ENCODE measurements around the gene ASTL. TPM values are rescaled to one million over a fixed set of nuclear protein-coding genes. Genes with fewer than 3 reads are reported as not detected.

The ASTL gene
- total and polyA plus RNA-seq, 4 donors: 0.27 to 0.33 (median 0.28) TPM; not detected in 1

DNA sequence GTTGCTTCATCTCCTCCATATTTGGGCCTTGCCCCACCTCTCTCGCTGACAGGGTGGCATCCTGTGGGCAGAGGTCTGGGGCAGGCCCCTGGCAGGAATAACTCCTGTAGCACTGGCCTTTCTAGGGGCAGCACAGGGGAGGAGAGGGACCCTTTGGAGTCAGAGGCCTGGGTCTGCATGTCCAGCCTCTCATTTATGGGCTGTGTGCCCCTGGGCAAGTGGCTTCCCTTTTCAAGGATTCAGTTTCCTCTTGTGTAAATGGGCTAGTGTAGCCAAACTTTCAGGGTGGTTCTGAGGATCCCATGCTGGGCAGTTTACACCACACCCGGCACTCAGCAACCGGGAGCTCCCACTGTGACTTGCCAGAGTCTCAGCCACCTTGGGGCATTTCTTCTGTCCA is 45.4 kb downstream of the ASTL start:
- Histone ChIP-seq H3K36me3 (ENCODE audit: control insufficient read depth, insufficient read depth, low read length) (no peaks in the 10 kb centered on the region), H3K4me3 (ENCODE audit: low read depth, low read length) (no peak overlapping the region), H3K9me3 (ENCODE audit: control insufficient read depth, insufficient read depth, low read length) (no peaks in the 10 kb centered on the region), H3K27me3 (ENCODE audit: control insufficient read depth, insufficient read depth, low read length) (no peaks in the 10 kb centered on the region), H3K4me1 (ENCODE audit: control insufficient read depth, insufficient read depth, low read length) (peaks cover 27% of the 10 kb centered on the region), H3K27ac (ENCODE audit: low read depth, low read length) (no peak overlapping the region)
- 97% methylated on average over 3 of the region's 3 CpGs for WGBS (ENCODE audit: insufficient coverage)
- no peak for DNase-seq (ENCODE audit: low read depth in 4 of 6, low spot score in 6 of 6)

- Histone ChIP-seq H3K27me3 (ENCODE audit: control insufficient read depth, insufficient read depth, low read length) (no peaks in the 10 kb centered on the region), H3K4me1 (ENCODE audit: control insufficient read depth, insufficient read depth, low read length) (peaks cover 27% of the 10 kb centered on the region), H3K36me3 (ENCODE audit: control insufficient read depth, insufficient read depth, low read length) (no peaks in the 10 kb centered on the region), H3K9me3 (ENCODE audit: control insufficient read depth, insufficient read depth, low read length) (no peaks in the 10 kb centered on the region), H3K4me3 (ENCODE audit: low read depth, low read length) (no peak overlapping the region), H3K27ac (ENCODE audit: low read depth, low read length) (no peak overlapping the region)
- DNase-seq (ENCODE audit: low read depth in 4 of 6, low spot score in 6 of 6): no peak
- WGBS (ENCODE audit: insufficient coverage): 93% methylated on average over 3 of the region's 4 CpGs
Observed at GRCh38 chr2:96092573-96092877, 45.8 kb downstream of the ASTL start.

DNA sequence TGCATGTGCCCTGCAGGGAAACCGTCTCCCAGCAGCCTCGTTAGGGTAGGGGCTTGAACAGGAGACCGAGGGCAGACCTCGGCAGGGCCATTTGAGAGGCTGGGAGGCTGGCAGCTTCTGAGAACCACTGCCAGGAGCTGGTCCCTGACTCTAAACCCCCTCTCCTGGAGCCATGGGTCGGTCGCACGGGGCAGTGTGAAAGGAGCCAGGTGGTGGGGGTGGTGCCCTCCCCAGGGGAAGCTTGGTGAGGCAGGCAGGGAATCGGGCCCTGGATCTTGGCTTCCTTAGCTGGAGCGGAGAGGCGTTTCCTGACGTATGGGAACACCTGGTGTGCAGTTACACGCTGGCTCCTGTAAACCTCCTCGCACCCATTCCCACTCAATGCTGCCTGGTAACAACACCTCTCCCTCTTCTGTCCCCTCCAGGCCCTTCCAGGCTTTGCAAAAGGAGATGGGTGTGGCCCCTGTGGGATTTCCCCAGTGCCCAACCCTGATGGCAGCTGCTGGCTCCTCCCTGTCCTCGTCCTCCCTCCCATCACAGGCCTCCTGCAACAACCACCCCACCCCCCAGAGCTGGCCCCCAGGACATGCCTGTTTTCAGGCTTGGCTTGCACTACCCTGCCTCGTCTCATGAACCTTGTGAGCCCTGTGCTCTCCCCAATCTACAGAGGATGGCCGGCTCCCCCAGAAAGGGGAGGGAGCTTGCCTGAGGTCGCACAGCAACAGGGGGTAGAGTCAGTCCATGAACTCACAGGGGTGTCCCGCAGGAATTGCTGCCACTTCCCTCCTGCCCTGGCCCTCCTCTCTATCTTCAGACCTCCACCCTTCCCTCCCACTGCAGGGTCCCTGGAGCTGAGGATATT is 46.4 kb downstream of the ASTL start:
- H3K36me3 ChIP-seq (ENCODE audit: control insufficient read depth, insufficient read depth, low read length): no peaks in the 10 kb centered on the region
- WGBS (ENCODE audit: insufficient coverage): 69% methylated on average over 11 of the region's 18 CpGs
- no peaks in the 10 kb centered on the region for H3K27me3 ChIP-seq (ENCODE audit: control insufficient read depth, insufficient read depth, low read length)
- no peak for DNase-seq (ENCODE audit: low read depth in 4 of 6, low spot score in 6 of 6)
- H3K9me3 ChIP-seq (ENCODE audit: control insufficient read depth, insufficient read depth, low read length): no peaks in the 10 kb centered on the region
- H3K27ac ChIP-seq (ENCODE audit: low read depth, low read length): no peak overlapping the region
- peaks cover 27% of the 10 kb centered on the region for H3K4me1 ChIP-seq (ENCODE audit: control insufficient read depth, insufficient read depth, low read length)
- H3K4me3 ChIP-seq (ENCODE audit: low read depth, low read length): no peak overlapping the region

DNA sequence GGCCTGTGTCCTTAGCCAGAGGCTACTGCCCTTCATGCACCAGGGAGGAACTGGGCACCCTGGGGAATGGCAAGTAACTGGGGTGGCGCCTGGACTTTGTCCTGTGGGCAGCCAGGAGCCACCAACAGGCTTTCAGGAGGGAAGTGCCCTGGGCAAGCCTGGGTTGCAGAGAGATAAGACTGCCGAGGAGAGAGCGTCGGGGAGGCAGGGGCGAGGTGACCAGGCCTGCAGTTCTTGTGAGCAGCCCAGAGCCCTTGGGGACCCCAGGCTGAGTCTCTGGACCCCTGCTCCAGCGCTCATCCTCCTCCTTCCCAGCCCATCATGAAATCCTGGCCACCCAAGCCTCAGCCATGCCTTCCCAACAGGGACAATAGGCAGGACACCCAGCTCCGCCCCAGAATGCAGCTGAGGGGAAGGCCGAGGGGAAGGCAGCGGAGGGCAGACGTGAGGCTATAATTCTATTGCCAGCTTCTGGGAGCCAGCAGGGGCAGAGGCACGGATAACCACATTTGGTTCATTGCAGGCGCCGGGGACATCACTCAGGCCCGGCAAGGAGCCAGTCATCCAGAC is 47.1 kb downstream of the ASTL start:
- DNase-seq (ENCODE audit: low read depth in 4 of 6, low spot score in 6 of 6): no peak
- WGBS (ENCODE audit: insufficient coverage): 75% methylated on average over 14 of the region's 14 CpGs
- no peak overlapping the region for H3K27ac ChIP-seq (ENCODE audit: low read depth, low read length)
- no peaks in the 10 kb centered on the region for H3K36me3 ChIP-seq (ENCODE audit: control insufficient read depth, insufficient read depth, low read length)
- H3K4me3 ChIP-seq (ENCODE audit: low read depth, low read length): no peak overlapping the region
- H3K27me3 ChIP-seq (ENCODE audit: control insufficient read depth, insufficient read depth, low read length): no peaks in the 10 kb centered on the region
- H3K4me1 ChIP-seq (ENCODE audit: control insufficient read depth, insufficient read depth, low read length): peaks cover 27% of the 10 kb centered on the region
- no peaks in the 10 kb centered on the region for H3K9me3 ChIP-seq (ENCODE audit: control insufficient read depth, insufficient read depth, low read length)

DNA sequence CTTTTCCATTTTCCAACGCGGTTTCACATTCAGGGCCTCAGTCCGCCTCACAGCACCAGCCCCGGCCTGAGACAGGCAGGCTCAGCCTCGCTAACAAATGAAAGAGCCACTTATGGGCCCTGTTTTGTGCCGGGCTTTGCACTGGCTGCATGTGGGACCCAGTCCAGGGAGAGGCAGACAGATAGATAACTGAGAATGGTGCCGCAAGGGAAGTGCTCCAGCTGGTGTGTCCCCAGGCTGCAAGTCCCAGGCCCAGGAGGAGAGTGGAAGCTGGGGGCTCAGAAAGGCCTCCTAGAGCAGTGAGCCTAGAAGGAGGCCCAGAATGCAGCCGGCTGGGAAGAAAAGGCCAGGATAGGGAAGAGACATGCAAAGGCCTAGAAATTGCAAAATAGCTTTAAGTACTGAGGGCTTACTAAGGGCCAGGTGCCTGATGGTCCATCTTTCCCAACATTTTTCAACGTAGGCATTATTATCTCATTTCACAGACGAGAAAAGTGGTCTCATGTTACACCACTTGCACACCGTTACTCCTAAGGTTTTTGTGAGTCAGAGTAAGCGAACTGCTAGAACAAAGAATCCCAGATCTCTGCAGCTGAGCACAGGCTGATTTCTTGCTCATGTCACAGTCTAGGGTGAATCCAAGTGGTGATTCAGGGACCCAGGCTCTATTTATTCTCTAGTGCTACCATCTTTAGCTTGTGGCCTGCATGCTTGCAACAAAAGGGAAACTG is 47.9 kb downstream of the ASTL start:
- DNase-seq (ENCODE audit: low read depth in 4 of 6, low spot score in 6 of 6): peak in 2 of 6 donors; percentile 4 to 30
- H3K4me1 ChIP-seq (ENCODE audit: control insufficient read depth, insufficient read depth, low read length): peaks cover 27% of the 10 kb centered on the region
- WGBS (ENCODE audit: insufficient coverage): 62% methylated on average over 10 of the region's 12 CpGs
- H3K27ac ChIP-seq (ENCODE audit: low read depth, low read length): no peak overlapping the region
- H3K27me3 ChIP-seq (ENCODE audit: control insufficient read depth, insufficient read depth, low read length): no peaks in the 10 kb centered on the region
- H3K9me3 ChIP-seq (ENCODE audit: control insufficient read depth, insufficient read depth, low read length): no peaks in the 10 kb centered on the region
- no peak overlapping the region for H3K4me3 ChIP-seq (ENCODE audit: low read depth, low read length)
- no peaks in the 10 kb centered on the region for H3K36me3 ChIP-seq (ENCODE audit: control insufficient read depth, insufficient read depth, low read length)

GRCh38 chr2:96089356-96090195 is 48.7 kb downstream of the ASTL start:
- Histone ChIP-seq H3K4me1 (ENCODE audit: control insufficient read depth, insufficient read depth, low read length) (peaks cover 27% of the 10 kb centered on the region), H3K27ac (ENCODE audit: low read depth, low read length) (no peak overlapping the region), H3K27me3 (ENCODE audit: control insufficient read depth, insufficient read depth, low read length) (no peaks in the 10 kb centered on the region), H3K9me3 (ENCODE audit: control insufficient read depth, insufficient read depth, low read length) (no peaks in the 10 kb centered on the region), H3K4me3 (ENCODE audit: low read depth, low read length) (no peak overlapping the region), H3K36me3 (ENCODE audit: control insufficient read depth, insufficient read depth, low read length) (no peaks in the 10 kb centered on the region)
- 61% methylated on average over 19 of the region's 22 CpGs for WGBS (ENCODE audit: insufficient coverage)
- DNase-seq (ENCODE audit: low read depth in 4 of 6, low spot score in 6 of 6): peak in 3 of 6 donors; percentile 11 to 52 (median 28)

DNA sequence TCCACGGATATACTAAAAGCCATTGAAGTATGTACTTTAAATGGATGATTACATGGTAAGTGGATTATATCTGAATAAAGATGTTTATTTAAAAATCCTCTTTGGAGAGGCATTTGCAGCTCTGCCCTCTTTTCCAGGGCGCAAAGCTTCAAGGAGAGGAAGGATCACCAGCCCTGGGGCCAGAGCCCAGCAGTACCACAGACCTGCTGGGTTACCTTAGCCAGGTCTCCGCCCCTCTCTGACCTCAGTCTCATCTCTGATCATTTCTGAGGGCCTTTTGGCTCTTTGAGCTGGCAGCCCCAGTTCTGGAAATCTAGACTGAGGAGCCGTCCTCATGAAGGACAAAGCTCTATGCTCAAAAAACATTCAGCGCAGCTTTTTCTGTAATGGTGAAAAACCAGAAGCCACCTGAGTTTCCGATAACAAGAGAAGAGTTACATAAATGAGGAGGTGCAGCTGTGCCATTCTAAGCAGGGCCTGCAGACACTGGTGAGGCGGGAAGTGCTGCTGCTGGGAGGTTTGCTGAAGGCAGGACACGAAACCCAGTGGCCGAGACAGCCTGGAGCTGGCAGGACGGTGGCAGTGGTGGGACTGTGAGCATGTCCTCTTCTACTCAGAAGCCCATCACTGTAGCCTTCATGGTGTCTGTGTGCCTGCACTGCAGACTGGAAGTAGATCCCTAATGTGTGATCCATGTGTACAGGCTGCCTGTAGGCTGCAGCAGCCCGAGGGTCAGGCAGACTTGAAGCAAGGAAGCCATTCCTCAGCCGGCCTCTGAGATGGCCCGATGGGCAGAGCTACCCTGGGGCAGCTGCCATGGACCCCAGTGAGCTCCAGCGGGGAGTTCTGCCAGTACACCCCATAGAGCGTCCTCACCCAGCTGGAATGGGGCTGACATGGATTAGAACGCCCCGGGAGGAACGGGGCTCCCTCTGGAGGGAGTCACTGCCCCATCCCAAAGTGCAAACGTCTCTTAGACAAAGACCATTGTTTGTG is 49.7 kb downstream of the ASTL start:
- no peak overlapping the region for H3K27ac ChIP-seq (ENCODE audit: low read depth, low read length)
- H3K27me3 ChIP-seq (ENCODE audit: control insufficient read depth, insufficient read depth, low read length): no peaks in the 10 kb centered on the region
- no peaks in the 10 kb centered on the region for H3K9me3 ChIP-seq (ENCODE audit: control insufficient read depth, insufficient read depth, low read length)
- no peak overlapping the region for H3K4me3 ChIP-seq (ENCODE audit: low read depth, low read length)
- no peak for DNase-seq (ENCODE audit: low read depth in 4 of 6, low spot score in 6 of 6)
- 82% methylated on average over 18 of the region's 19 CpGs for WGBS (ENCODE audit: insufficient coverage)
- H3K4me1 ChIP-seq (ENCODE audit: control insufficient read depth, insufficient read depth, low read length): peaks cover 27% of the 10 kb centered on the region
- no peaks in the 10 kb centered on the region for H3K36me3 ChIP-seq (ENCODE audit: control insufficient read depth, insufficient read depth, low read length)

DNA sequence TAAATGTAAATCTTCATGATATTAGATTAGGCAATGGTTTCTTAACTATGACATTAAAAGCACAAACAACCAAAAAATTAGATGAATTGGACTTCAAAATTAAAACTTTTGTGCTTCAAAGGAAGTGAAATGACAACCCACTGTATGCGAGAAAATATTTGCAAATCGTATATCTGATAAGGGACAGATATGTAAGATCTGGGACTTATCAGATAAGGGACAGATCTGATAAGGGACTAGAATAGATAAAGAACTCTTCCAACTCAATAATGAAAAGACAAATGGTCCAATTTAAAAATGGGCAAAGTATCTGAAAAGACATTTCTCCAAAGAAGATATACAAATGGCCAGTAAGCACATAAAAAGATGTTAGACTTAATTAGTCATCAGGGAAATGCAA is 51.2 kb downstream of the ASTL start:
- H3K4me3 ChIP-seq (ENCODE audit: low read depth, low read length): no peak overlapping the region
- no peaks in the 10 kb centered on the region for H3K9me3 ChIP-seq (ENCODE audit: control insufficient read depth, insufficient read depth, low read length)
- peaks cover 27% of the 10 kb centered on the region for H3K4me1 ChIP-seq (ENCODE audit: control insufficient read depth, insufficient read depth, low read length)
- H3K27ac ChIP-seq (ENCODE audit: low read depth, low read length): no peak overlapping the region
- no CpG with 5 or more reads among the region's 2 CpGs for WGBS (ENCODE audit: insufficient coverage)
- H3K36me3 ChIP-seq (ENCODE audit: control insufficient read depth, insufficient read depth, low read length): no peaks in the 10 kb centered on the region
- no peaks in the 10 kb centered on the region for H3K27me3 ChIP-seq (ENCODE audit: control insufficient read depth, insufficient read depth, low read length)
- no peak for DNase-seq (ENCODE audit: low read depth in 4 of 6, low spot score in 6 of 6)
